ENCODE results near the gene UCN. TPM values are rescaled to one million over a fixed set of nuclear protein-coding genes. Genes with fewer than 3 reads are reported as not detected.
A peak's percentile ranks its signal among the peaks of the same experiment; 100 is the strongest.

UCN gene
- total and polyA plus RNA-seq, 2 experiments from 2014 or later = 3.2 to 14.8 TPM

- Histone ChIP-seq H3K4me1 (ENCODE audit: low read depth) (peaks cover 43% of the 10 kb centered on the region), H3K9me3 (ENCODE audit: low read depth) (no peaks in the 10 kb centered on the region), H3K36me3 (no peaks in the 10 kb centered on the region), H3K27ac (no peak overlapping the region), H3K27me3 (no peaks in the 10 kb centered on the region), H3K4me3 (no peak overlapping the region)
- TF ChIP-seq CTCF (IDR thresholded peaks at IDR 0.05; ENCODE audit: low read depth, low read length) = no peak
- DNase-seq (ENCODE audit: low read depth in 1 of 2, low spot score in 1 of 2) = no peak
Observed at GRCh38 chr2:27285481-27285880, 22.8 kb downstream of the UCN start.

- Histone ChIP-seq H3K36me3 (no peaks in the 10 kb centered on the region), H3K4me3 (no peak overlapping the region), H3K4me1 (ENCODE audit: low read depth) (peaks cover 48% of the 10 kb centered on the region), H3K27ac (no peak overlapping the region), H3K9me3 (ENCODE audit: low read depth) (no peaks in the 10 kb centered on the region), H3K27me3 (no peaks in the 10 kb centered on the region)
- DNase-seq (ENCODE audit: low read depth in 1 of 2, low spot score in 1 of 2) = no peak
- TF ChIP-seq CTCF (IDR thresholded peaks at IDR 0.05; ENCODE audit: low read depth, low read length) = no peak
Observed at GRCh38 chr2:27284996-27285395, 23.2 kb downstream of the UCN start.

GRCh38 chr2:27282892-27283291, 25.4 kb downstream of the UCN start:
- Histone ChIP-seq H3K27me3 (no peaks in the 10 kb centered on the region), H3K27ac (peak overlapping the region; percentile 97), H3K4me3 (peak overlapping the region; percentile 17), H3K4me1 (ENCODE audit: low read depth) (peaks cover 49% of the 10 kb centered on the region), H3K36me3 (no peaks in the 10 kb centered on the region), H3K9me3 (ENCODE audit: low read depth) (no peaks in the 10 kb centered on the region)
- DNase-seq (ENCODE audit: low read depth in 1 of 2, low spot score in 1 of 2) = peak in 1 of 2 donors; percentile 50
- TF ChIP-seq CTCF (IDR thresholded peaks at IDR 0.05; ENCODE audit: low read depth, low read length) = no peak

GRCh38 chr2:27281855-27282559, 26.2 kb downstream of the UCN start, which contains the start of gene TRIM54:
TSS of gene TRIM54 (plus strand) at chr2:27282429. CDS start at chr2:27282732, 303 bp downstream.
- peak within 1 kb of the TSS; percentile 17 for H3K4me3 ChIP-seq
- H3K27ac ChIP-seq = peak within 1 kb of the TSS; percentile 97
- TF ChIP-seq CTCF (IDR thresholded peaks at IDR 0.05; ENCODE audit: low read depth, low read length) = no peak
- peak in 1 of 2 donors; percentile 66 for DNase-seq (ENCODE audit: low read depth in 1 of 2, low spot score in 1 of 2)
- no peaks in the 10 kb centered on the region for H3K36me3 ChIP-seq
- H3K4me1 ChIP-seq (ENCODE audit: low read depth) = peaks cover 49% of the 10 kb centered on the region
- H3K9me3 ChIP-seq (ENCODE audit: low read depth) = no peaks in the 10 kb centered on the region
- H3K27me3 ChIP-seq = no peaks in the 10 kb centered on the region

GRCh38 chr2:27281442-27281841, 26.8 kb downstream of the UCN start:
- no peak overlapping the region for H3K4me3 ChIP-seq
- peak overlapping the region; percentile 97 for H3K27ac ChIP-seq
- TF ChIP-seq CTCF (IDR thresholded peaks at IDR 0.05; ENCODE audit: low read depth, low read length) = no peak

More at GRCh38 chr2:27281442-27281841, 26.8 kb downstream of the UCN start:
- Histone ChIP-seq H3K36me3 (no peaks in the 10 kb centered on the region), H3K9me3 (ENCODE audit: low read depth) (no peaks in the 10 kb centered on the region), H3K27me3 (no peaks in the 10 kb centered on the region), H3K4me1 (ENCODE audit: low read depth) (peaks cover 46% of the 10 kb centered on the region)
- no peak for DNase-seq (ENCODE audit: low read depth in 1 of 2, low spot score in 1 of 2)
